Effector CD8-positive, alpha-beta T cell (primary cell): Measurements from ENCODE around the gene CADPS.

ENCODE experiments used
- DNase-seq: peaks from one replicate; lab custom pipeline; 2025; lab: John Stamatoyannopoulos, UW

CADPS gene

GRCh38 chr3:62557983-62558382 lies 317.2 kb downstream of the CADPS start:
- no peak for DNase-seq

GRCh38 chr3:62557450-62557849 lies 317.8 kb downstream of the CADPS start:
- no peak for DNase-seq

GRCh38 chr3:62556121-62556815 lies 318.9 kb downstream of the CADPS start:
- DNase-seq: no peak

- no peak for DNase-seq
These were observed 320.9 kb downstream of the CADPS start for GRCh38 chr3:62554264-62554799.

- DNase-seq: no peak
These were observed 321.4 kb downstream of the CADPS start for GRCh38 chr3:62553811-62554210.

- DNase-seq: no peak
These were observed 323.7 kb downstream of the CADPS start for GRCh38 chr3:62551556-62551955.

- DNase-seq: no peak
These were observed 324.8 kb downstream of the CADPS start for GRCh38 chr3:62550439-62550838.

GRCh38 chr3:62548528-62549205 lies 326.5 kb downstream of the CADPS start:
- DNase-seq: no peak

- DNase-seq: no peak
These were observed 328.9 kb downstream of the CADPS start for GRCh38 chr3:62546266-62546665.

- no peak for DNase-seq
These were observed 333.0 kb downstream of the CADPS start for GRCh38 chr3:62542185-62542584.

- DNase-seq: no peak
These were observed 335.5 kb downstream of the CADPS start for GRCh38 chr3:62539762-62540161.

- no peak for DNase-seq
These were observed 336.4 kb downstream of the CADPS start for GRCh38 chr3:62538691-62539356.

GRCh38 chr3:62534326-62534725 lies 340.9 kb downstream of the CADPS start:
- no peak for DNase-seq

- no peak for DNase-seq
These were observed 342.4 kb downstream of the CADPS start for GRCh38 chr3:62532796-62533195.

GRCh38 chr3:62531981-62532380 lies 343.2 kb downstream of the CADPS start:
- DNase-seq: no peak

- DNase-seq: no peak
These were observed 343.7 kb downstream of the CADPS start for GRCh38 chr3:62531493-62531892.

- no peak for DNase-seq
These were observed 346.0 kb downstream of the CADPS start for GRCh38 chr3:62529230-62529629.

GRCh38 chr3:62527474-62527873 lies 347.7 kb downstream of the CADPS start:
- DNase-seq: no peak

GRCh38 chr3:62525281-62525680 lies 349.9 kb downstream of the CADPS start:
- DNase-seq: no peak

- DNase-seq: no peak
These were observed 351.5 kb downstream of the CADPS start for GRCh38 chr3:62523672-62524071.

- DNase-seq: no peak
These were observed 353.6 kb downstream of the CADPS start for GRCh38 chr3:62521464-62522105.

- DNase-seq: no peak
These were observed 371.7 kb downstream of the CADPS start for GRCh38 chr3:62503516-62503915.
